ENCODE data around the gene TFDP2. TPM values are rescaled to one million over a fixed set of nuclear protein-coding genes. Genes with fewer than 3 reads are reported as not detected.

TFDP2 gene
- total and polyA plus RNA-seq, 2 experiments from 2014 or later, result 150 to 410 TPM

DNA sequence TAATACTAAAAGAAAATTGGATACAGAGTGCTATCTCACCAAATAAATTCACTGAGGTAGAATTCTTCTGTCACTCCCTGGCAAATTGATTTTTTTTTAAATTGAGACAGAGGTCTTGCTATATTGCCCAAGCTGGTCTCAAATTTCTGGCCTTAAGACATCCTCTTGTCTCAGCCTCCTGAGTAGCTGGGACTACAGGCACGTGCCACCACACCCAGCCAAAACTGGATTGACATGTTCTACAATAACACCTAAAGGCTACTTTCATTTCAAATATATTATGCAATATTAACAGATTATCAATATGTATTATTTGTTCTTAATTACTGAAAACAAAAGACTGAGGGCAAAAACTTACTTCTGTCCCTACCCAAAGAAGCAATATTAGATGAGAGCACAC is 36.7 kb downstream of the TFDP2 start:
- no peaks in the 10 kb centered on the region; the same call in 2 of the 3 replicates for H3K36me3 Mint-ChIP-seq (ENCODE audit: low read depth)
- DNase-seq (ENCODE audit: low spot score) (no peak), ATAC-seq (no peak)
- Histone ChIP-seq H3K36me3 (ENCODE audit: insufficient read depth) (no peaks in the 10 kb centered on the region), H3K4me3 (no peak overlapping the region), H3K4me1 (ENCODE audit: insufficient read depth) (peaks cover 1% of the 10 kb centered on the region; the same call in 1 of the 2 replicates), H2AFZ (no peak overlapping the region), H3K4me2 (no peak overlapping the region), H4K20me1 (replicated peaks; ENCODE audit: insufficient read depth) (no peaks in the 10 kb centered on the region), H3F3A (replicated peaks; ENCODE audit: low read depth) (no peaks in the 10 kb centered on the region), H3K27ac (ENCODE audit: low read depth) (no peak overlapping the region), H3K27me3 (ENCODE audit: insufficient read depth) (no peaks in the 10 kb centered on the region), H3K79me2 (replicated peaks; ENCODE audit: insufficient read depth) (no peaks in the 10 kb centered on the region), H3K9me2 (ENCODE audit: insufficient read depth) (no peaks in the 10 kb centered on the region)
- H3K4me3 Mint-ChIP-seq, result no peak overlapping the region
- no peaks in the 10 kb centered on the region for H3K9me3 Mint-ChIP-seq
- no peak overlapping the region for H3K27ac Mint-ChIP-seq
- H3K4me1 Mint-ChIP-seq, result peaks cover 6% of the 10 kb centered on the region
- H3K27me3 Mint-ChIP-seq (ENCODE audit: insufficient read depth, low read depth, poor library complexity), result no peaks in the 10 kb centered on the region
- no peak for TF ChIP-seq NANOG (IDR thresholded peaks at IDR 0.05; ENCODE audit: borderline replicate concordance)
- no peak for TF ChIP-seq EZH2phosphoT487 (IDR thresholded peaks at IDR 0.05; ENCODE audit: unreplicated experiment)
- no peak for TF ChIP-seq CREB1 (CRISPR knock-in tag; IDR thresholded peaks at IDR 0.05; ENCODE audit: low read depth)
- TF ChIP-seq, protein P1, sequence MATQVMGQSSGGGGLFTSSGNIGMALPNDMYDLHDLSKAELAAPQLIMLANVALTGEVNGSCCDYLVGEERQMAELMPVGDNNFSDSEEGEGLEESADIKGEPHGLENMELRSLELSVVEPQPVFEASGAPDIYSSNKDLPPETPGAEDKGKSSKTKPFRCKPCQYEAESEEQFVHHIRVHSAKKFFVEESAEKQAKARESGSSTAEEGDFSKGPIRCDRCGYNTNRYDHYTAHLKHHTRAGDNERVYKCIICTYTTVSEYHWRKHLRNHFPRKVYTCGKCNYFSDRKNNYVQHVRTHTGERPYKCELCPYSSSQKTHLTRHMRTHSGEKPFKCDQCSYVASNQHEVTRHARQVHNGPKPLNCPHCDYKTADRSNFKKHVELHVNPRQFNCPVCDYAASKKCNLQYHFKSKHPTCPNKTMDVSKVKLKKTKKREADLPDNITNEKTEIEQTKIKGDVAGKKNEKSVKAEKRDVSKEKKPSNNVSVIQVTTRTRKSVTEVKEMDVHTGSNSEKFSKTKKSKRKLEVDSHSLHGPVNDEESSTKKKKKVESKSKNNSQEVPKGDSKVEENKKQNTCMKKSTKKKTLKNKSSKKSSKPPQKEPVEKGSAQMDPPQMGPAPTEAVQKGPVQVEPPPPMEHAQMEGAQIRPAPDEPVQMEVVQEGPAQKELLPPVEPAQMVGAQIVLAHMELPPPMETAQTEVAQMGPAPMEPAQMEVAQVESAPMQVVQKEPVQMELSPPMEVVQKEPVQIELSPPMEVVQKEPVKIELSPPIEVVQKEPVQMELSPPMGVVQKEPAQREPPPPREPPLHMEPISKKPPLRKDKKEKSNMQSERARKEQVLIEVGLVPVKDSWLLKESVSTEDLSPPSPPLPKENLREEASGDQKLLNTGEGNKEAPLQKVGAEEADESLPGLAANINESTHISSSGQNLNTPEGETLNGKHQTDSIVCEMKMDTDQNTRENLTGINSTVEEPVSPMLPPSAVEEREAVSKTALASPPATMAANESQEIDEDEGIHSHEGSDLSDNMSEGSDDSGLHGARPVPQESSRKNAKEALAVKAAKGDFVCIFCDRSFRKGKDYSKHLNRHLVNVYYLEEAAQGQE (IDR thresholded peaks at IDR 0.05; ENCODE audit: unreplicated experiment), result no peak
- TF ChIP-seq ZNF114 (CRISPR knock-in tag; IDR thresholded peaks at IDR 0.05), result no peak

DNA sequence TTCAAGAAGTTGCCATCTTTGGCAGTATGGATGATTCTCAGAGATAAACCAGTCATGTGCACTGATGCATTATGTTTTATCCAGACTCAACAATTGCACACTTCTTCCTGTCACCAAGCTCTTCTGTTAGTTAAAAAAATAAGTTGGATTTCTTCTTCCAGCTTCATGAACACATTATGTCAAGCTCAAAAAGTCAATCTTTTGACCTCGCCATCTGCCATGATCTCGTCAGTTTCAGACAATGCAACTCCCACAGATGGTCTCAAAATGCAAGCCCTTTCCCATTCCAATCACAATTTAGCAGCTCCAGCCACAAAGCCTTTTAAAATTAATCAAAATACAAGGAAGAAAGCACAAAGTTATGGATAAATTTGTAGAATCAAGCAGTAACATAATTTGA is 42.8 kb downstream of the TFDP2 start:
- no peaks in the 10 kb centered on the region for H3K27me3 ChIP-seq (ENCODE audit: insufficient read depth)
- H3K4me1 Mint-ChIP-seq, result no peaks in the 10 kb centered on the region
- no peaks in the 10 kb centered on the region; the same call in 2 of the 3 replicates for H3K36me3 Mint-ChIP-seq (ENCODE audit: low read depth)
- H3K79me2 ChIP-seq (replicated peaks; ENCODE audit: insufficient read depth), result no peaks in the 10 kb centered on the region
- no peaks in the 10 kb centered on the region for H3K9me2 ChIP-seq (ENCODE audit: insufficient read depth)
- no peak overlapping the region for H3K27ac ChIP-seq (ENCODE audit: low read depth)
- H3K27me3 Mint-ChIP-seq (ENCODE audit: insufficient read depth, low read depth, poor library complexity), result no peaks in the 10 kb centered on the region
- ATAC-seq (no peak), DNase-seq (ENCODE audit: low spot score) (no peak)
- no peaks in the 10 kb centered on the region for H3K9me3 Mint-ChIP-seq
- H3F3A ChIP-seq (replicated peaks; ENCODE audit: low read depth), result no peaks in the 10 kb centered on the region
- H3K4me2 ChIP-seq, result no peak overlapping the region
- H3K4me1 ChIP-seq (ENCODE audit: insufficient read depth), result no peaks in the 10 kb centered on the region
- no peaks in the 10 kb centered on the region for H4K20me1 ChIP-seq (replicated peaks; ENCODE audit: insufficient read depth)
- no peak overlapping the region for H3K4me3 Mint-ChIP-seq
- no peaks in the 10 kb centered on the region for H3K36me3 ChIP-seq (ENCODE audit: insufficient read depth)
- no peak overlapping the region for H3K27ac Mint-ChIP-seq
- no peak overlapping the region for H3K4me3 ChIP-seq
- no peak overlapping the region for H2AFZ ChIP-seq
- TF ChIP-seq POLR2AphosphoS5 (IDR thresholded peaks at IDR 0.05; ENCODE audit: low read depth) (no peak), NANOG (IDR thresholded peaks at IDR 0.05; ENCODE audit: borderline replicate concordance) (no peak), STAT1 (IDR thresholded peaks at IDR 0.05; ENCODE audit: unreplicated experiment) (no peak), CREB1 (CRISPR knock-in tag; IDR thresholded peaks at IDR 0.05; ENCODE audit: low read depth) (no peak)
- TF ChIP-seq, protein P1 (IDR thresholded peaks at IDR 0.05; ENCODE audit: unreplicated experiment), result no peak
- TF ChIP-seq, protein P2, sequence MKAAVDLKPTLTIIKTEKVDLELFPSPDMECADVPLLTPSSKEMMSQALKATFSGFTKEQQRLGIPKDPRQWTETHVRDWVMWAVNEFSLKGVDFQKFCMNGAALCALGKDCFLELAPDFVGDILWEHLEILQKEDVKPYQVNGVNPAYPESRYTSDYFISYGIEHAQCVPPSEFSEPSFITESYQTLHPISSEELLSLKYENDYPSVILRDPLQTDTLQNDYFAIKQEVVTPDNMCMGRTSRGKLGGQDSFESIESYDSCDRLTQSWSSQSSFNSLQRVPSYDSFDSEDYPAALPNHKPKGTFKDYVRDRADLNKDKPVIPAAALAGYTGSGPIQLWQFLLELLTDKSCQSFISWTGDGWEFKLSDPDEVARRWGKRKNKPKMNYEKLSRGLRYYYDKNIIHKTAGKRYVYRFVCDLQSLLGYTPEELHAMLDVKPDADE (IDR thresholded peaks at IDR 0.05), result no peak
- TF ChIP-seq, protein P3, sequence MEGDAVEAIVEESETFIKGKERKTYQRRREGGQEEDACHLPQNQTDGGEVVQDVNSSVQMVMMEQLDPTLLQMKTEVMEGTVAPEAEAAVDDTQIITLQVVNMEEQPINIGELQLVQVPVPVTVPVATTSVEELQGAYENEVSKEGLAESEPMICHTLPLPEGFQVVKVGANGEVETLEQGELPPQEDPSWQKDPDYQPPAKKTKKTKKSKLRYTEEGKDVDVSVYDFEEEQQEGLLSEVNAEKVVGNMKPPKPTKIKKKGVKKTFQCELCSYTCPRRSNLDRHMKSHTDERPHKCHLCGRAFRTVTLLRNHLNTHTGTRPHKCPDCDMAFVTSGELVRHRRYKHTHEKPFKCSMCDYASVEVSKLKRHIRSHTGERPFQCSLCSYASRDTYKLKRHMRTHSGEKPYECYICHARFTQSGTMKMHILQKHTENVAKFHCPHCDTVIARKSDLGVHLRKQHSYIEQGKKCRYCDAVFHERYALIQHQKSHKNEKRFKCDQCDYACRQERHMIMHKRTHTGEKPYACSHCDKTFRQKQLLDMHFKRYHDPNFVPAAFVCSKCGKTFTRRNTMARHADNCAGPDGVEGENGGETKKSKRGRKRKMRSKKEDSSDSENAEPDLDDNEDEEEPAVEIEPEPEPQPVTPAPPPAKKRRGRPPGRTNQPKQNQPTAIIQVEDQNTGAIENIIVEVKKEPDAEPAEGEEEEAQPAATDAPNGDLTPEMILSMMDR (conservative IDR thresholded peaks at IDR 0.05; ENCODE audit: low read depth in 2 of 2), result no peak

Measured in GM23338 (cell line).